ENCODE results near the gene ST13.
"Not testable (repeated sequence)": the region's sequence is repeated elsewhere in the genome, so short reads cannot be mapped to it uniquely, and the experiment has no call there.

The ST13 gene

GRCh38 chr22:40844951-40845350 lies 11.5 kb downstream of the ST13 start:
- no peak overlapping the region for H3K4me3 ChIP-seq (ENCODE audit: low read depth, low read length)

GRCh38 chr22:40838486-40838885 lies 18.0 kb downstream of the ST13 start:
- H3K4me3 ChIP-seq (ENCODE audit: low read depth, low read length): no peak overlapping the region

GRCh38 chr22:40834619-40835018 lies 21.8 kb downstream of the ST13 start:
- H3K4me3 ChIP-seq (ENCODE audit: low read depth, low read length): no peak overlapping the region

- no peak overlapping the region for H3K4me3 ChIP-seq (ENCODE audit: low read depth, low read length)
Observed at GRCh38 chr22:40829131-40829530, 27.3 kb downstream of the ST13 start.

- no peak overlapping the region for H3K4me3 ChIP-seq (ENCODE audit: low read depth, low read length)
Observed at GRCh38 chr22:40826984-40827741, 29.3 kb downstream of the ST13 start.

GRCh38 chr22:40826292-40826691 lies 30.1 kb downstream of the ST13 start:
- H3K4me3 ChIP-seq (ENCODE audit: low read depth, low read length): not testable (repeated sequence)

GRCh38 chr22:40823426-40823825 lies 33.0 kb downstream of the ST13 start:
- H3K4me3 ChIP-seq (ENCODE audit: low read depth, low read length): no peak overlapping the region

- peak overlapping the region; percentile 25 for H3K4me3 ChIP-seq (ENCODE audit: low read depth, low read length)
Observed at GRCh38 chr22:40819599-40820140, 36.8 kb downstream of the ST13 start.

GRCh38 chr22:40818747-40819598 lies 37.5 kb downstream of the ST13 start, which contains the start of gene SLC25A17:
TSS of gene SLC25A17 (minus strand) at chr22:40819346. CDS start at chr22:40819248, 98 bp downstream.
- H3K4me3 ChIP-seq (ENCODE audit: low read depth, low read length): peak within 1 kb of the TSS; percentile 70

GRCh38 chr22:40818192-40818746 lies 38.2 kb downstream of the ST13 start:
- H3K4me3 ChIP-seq (ENCODE audit: low read depth, low read length): peak overlapping the region; percentile 70

- H3K4me3 ChIP-seq (ENCODE audit: low read depth, low read length): no peak overlapping the region
Observed at GRCh38 chr22:40817737-40818136, 38.7 kb downstream of the ST13 start.

- H3K4me3 ChIP-seq (ENCODE audit: low read depth, low read length): no peak overlapping the region
Observed at GRCh38 chr22:40813912-40814315, 42.5 kb downstream of the ST13 start.

- no peak overlapping the region for H3K4me3 ChIP-seq (ENCODE audit: low read depth, low read length)
Observed at GRCh38 chr22:40808018-40808841, 48.2 kb downstream of the ST13 start.

- no peak overlapping the region for H3K4me3 ChIP-seq (ENCODE audit: low read depth, low read length)
Observed at GRCh38 chr22:40806711-40807110, 49.7 kb downstream of the ST13 start.

- no peak overlapping the region for H3K4me3 ChIP-seq (ENCODE audit: low read depth, low read length)
Observed at GRCh38 chr22:40805699-40806203, 50.7 kb downstream of the ST13 start.

- H3K4me3 ChIP-seq (ENCODE audit: low read depth, low read length): no peak overlapping the region
Observed at GRCh38 chr22:40805239-40805638, 51.2 kb downstream of the ST13 start.

- no peak overlapping the region for H3K4me3 ChIP-seq (ENCODE audit: low read depth, low read length)
Observed at GRCh38 chr22:40803321-40803720, 53.1 kb downstream of the ST13 start.

GRCh38 chr22:40799008-40799407 lies 57.4 kb downstream of the ST13 start:
- no peak overlapping the region for H3K4me3 ChIP-seq (ENCODE audit: low read depth, low read length)

- no peak overlapping the region for H3K4me3 ChIP-seq (ENCODE audit: low read depth, low read length)
Observed at GRCh38 chr22:40797427-40797826, 59.0 kb downstream of the ST13 start.

GRCh38 chr22:40792451-40792850 lies 64.0 kb downstream of the ST13 start:
- no peak overlapping the region for H3K4me3 ChIP-seq (ENCODE audit: low read depth, low read length)

Measured in iPS-11a (cell line).